Nephron progenitor cell (in vitro differentiated cells): ENCODE results near the gene GRIK4.
A peak's percentile ranks its signal among the peaks of the same experiment; 100 is the strongest.
"Not testable (repeated sequence)": the region's sequence is repeated elsewhere in the genome, so short reads cannot be mapped to it uniquely, and the experiment has no call there.

Experiments
- DNase-seq: peaks from one replicate; pipeline ENCODE4 v3.0.0; 2021
- H3K27ac Mint-ChIP-seq: 2 replicates; pipeline ENCODE4 v1.8.0; 2021; ENCODE audit warnings: mild to moderate bottlenecking, moderate library complexity, mixed read lengths
- H3K27me3 Mint-ChIP-seq: 2 replicates; pipeline ENCODE4 v1.8.0; 2021; ENCODE audit warnings: mild to moderate bottlenecking, low read depth, mixed read lengths; ENCODE audit not compliant: poor library complexity
- H3K36me3 Mint-ChIP-seq: 2 replicates; pipeline ENCODE4 v1.8.0; 2021; ENCODE audit warnings: low read depth, mixed read lengths
- H3K4me1 Mint-ChIP-seq: 2 replicates; pipeline ENCODE4 v1.8.0; 2021; ENCODE audit warnings: mixed read lengths
- H3K4me3 Mint-ChIP-seq: 2 replicates; pipeline ENCODE4 v1.8.0; 2021; ENCODE audit warnings: mild to moderate bottlenecking, moderate library complexity, mixed read lengths
- H3K9me3 Mint-ChIP-seq: 2 replicates; pipeline ENCODE4 v1.8.0; 2021; ENCODE audit warnings: mild to moderate bottlenecking, moderate library complexity, mixed read lengths
- TF ChIP-seq, protein P1 (sequence below): fragments of 200-600 bp; sonication (generic); IDR thresholded peaks from 2 replicates; pipeline ENCODE4 v1.5.0; 2021; ENCODE audit warnings: antibody characterized with exemption

GRIK4 gene

DNA sequence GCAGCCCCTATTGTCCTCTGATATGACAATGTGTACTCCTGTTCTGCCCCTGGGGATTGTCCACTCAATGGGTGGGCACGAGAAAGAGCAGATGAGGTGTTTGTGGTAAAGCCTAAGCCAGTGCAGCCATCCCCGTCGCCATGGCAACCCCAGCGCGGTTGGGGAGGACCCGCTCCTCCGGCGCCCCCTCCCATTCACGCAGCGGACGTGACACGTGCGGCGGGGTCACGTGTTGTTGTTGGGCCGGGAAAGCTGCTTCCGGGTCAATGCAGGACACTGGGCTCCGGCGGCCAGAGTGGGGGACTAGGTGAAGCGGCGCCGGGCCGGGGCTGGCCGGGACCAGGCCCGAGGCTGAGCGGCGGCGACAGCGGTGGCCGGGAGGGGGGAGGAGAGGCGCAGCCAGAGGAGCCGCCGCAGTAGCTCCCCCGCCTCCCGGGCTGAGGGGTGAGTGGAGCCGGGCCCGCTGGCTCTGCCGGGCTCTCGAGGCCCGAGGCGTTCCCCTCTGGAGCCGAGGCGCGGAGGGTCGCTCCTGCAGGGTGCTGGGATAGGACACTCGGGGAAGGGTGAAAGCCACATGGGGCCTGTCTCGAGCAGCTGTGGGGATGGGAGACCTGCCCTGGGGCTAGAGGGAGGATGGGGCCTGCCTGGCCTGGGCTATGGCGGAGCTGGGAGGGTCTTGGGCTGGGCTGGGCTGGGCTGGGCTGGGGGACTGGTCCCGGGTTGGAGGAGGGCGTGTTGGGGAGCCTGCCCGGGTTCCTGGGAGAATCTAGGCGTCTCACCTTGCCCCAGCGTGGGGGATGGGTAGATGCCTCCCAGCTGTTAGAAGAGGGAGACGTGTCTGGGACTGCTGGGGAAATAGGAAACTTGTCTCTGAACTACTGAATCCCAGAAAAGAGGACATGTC lies 512.6 kb downstream of the GRIK4 start, which contains the start of gene TBCEL:
Gene TBCEL, plus strand, starts transcription at position 255 of the 904 bp plus-strand sequence. CDS start 21,589 bp downstream, outside the sequence.
- H3K4me3 Mint-ChIP-seq: peak within 1 kb of the TSS; percentile 90
- peaks cover 4% of the 10 kb centered on the region for H3K27me3 Mint-ChIP-seq
- H3K4me1 Mint-ChIP-seq: peaks cover 26% of the 10 kb centered on the region
- peak; percentile 96 for DNase-seq
- H3K36me3 Mint-ChIP-seq: no peaks in the 10 kb centered on the region
- H3K27ac Mint-ChIP-seq: peak within 1 kb of the TSS; percentile 63
- H3K9me3 Mint-ChIP-seq: peaks cover 3% of the 10 kb centered on the region
- TF ChIP-seq, protein P1, sequence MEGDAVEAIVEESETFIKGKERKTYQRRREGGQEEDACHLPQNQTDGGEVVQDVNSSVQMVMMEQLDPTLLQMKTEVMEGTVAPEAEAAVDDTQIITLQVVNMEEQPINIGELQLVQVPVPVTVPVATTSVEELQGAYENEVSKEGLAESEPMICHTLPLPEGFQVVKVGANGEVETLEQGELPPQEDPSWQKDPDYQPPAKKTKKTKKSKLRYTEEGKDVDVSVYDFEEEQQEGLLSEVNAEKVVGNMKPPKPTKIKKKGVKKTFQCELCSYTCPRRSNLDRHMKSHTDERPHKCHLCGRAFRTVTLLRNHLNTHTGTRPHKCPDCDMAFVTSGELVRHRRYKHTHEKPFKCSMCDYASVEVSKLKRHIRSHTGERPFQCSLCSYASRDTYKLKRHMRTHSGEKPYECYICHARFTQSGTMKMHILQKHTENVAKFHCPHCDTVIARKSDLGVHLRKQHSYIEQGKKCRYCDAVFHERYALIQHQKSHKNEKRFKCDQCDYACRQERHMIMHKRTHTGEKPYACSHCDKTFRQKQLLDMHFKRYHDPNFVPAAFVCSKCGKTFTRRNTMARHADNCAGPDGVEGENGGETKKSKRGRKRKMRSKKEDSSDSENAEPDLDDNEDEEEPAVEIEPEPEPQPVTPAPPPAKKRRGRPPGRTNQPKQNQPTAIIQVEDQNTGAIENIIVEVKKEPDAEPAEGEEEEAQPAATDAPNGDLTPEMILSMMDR: no peak

DNA sequence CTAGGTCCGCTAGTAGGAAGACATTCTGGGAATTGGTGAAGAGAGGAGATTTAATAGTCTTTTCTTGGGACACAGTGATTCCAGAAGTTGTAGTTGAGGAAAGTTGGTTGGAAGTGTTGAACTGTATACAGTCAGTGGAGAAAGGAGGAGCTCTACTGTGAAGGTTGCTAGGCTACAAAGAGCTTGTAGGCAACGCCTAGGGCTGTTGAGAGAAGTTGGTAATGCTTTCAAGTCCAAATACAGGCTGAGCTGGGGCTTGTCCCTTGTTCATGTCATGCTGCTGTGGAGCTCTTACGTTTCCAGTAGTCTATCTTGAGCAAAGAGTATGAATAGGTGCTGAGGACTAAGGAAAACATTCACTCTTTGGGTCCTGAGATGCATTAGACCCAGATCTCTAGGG lies 513.4 kb downstream of the GRIK4 start:
- no peaks in the 10 kb centered on the region for H3K36me3 Mint-ChIP-seq
- peak overlapping the region; percentile 90 for H3K4me3 Mint-ChIP-seq
- H3K4me1 Mint-ChIP-seq: peaks cover 26% of the 10 kb centered on the region
- H3K27me3 Mint-ChIP-seq: no peaks in the 10 kb centered on the region
- TF ChIP-seq, protein P1: no peak
- DNase-seq: no peak
- peak overlapping the region; percentile 63 for H3K27ac Mint-ChIP-seq
- H3K9me3 Mint-ChIP-seq: peaks cover 3% of the 10 kb centered on the region

- Mint-ChIP-seq H3K4me3 (no peak overlapping the region), H3K36me3 (no peaks in the 10 kb centered on the region), H3K4me1 (peaks cover 17% of the 10 kb centered on the region), H3K27ac (peak overlapping the region; percentile 0), H3K27me3 (no peaks in the 10 kb centered on the region), H3K9me3 (no peaks in the 10 kb centered on the region)
- DNase-seq: no peak
- TF ChIP-seq, protein P1: no peak
Observed at GRCh38 chr11:121029153-121029552, 517.6 kb downstream of the GRIK4 start.

DNA sequence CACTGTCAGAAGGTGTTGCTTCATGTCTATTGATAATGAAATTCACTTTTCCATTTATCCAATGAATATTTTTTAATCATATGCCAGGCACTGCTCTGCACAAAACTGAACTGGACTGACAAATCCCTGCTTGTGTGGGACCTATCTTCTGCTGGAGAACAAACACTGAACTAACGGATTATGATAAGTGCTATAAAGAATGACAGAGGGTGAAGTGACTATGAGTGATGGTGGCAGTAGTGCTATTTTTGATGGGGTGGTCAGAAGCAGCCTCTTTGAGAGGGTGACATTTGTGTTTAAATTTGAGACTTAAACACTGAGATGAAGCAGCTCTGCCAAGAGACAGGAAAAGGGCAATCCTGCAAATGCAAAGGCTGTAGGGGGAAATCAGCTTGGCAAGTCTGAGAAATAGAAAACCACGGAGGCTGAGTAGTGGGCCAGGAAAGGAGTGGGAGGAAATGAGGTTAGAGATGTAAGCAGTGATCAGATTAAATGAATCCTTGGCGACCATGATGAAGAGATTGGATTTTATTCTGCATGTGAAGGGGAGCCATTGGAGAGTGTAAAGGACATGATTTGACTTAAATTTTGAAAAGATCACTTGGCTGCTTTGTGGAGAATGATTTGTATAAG lies 518.4 kb downstream of the GRIK4 start:
- DNase-seq: no peak
- Mint-ChIP-seq H3K4me1 (peaks cover 10% of the 10 kb centered on the region), H3K4me3 (no peak overlapping the region), H3K36me3 (no peaks in the 10 kb centered on the region), H3K9me3 (no peaks in the 10 kb centered on the region), H3K27ac (peak overlapping the region; percentile 50), H3K27me3 (no peaks in the 10 kb centered on the region)
- TF ChIP-seq, protein P1: no peak

GRCh38 chr11:121031167-121031566 lies 519.6 kb downstream of the GRIK4 start:
- Mint-ChIP-seq H3K4me1 (peaks cover 7% of the 10 kb centered on the region), H3K27ac (no peak overlapping the region), H3K4me3 (no peak overlapping the region), H3K27me3 (no peaks in the 10 kb centered on the region), H3K36me3 (no peaks in the 10 kb centered on the region), H3K9me3 (no peaks in the 10 kb centered on the region)
- DNase-seq: no peak
- TF ChIP-seq, protein P1: no peak

GRCh38 chr11:121031648-121032047 lies 520.1 kb downstream of the GRIK4 start:
- H3K9me3 Mint-ChIP-seq, DNase-seq, H3K27ac Mint-ChIP-seq, H3K27me3 Mint-ChIP-seq, H3K36me3 Mint-ChIP-seq, H3K4me1 Mint-ChIP-seq, H3K4me3 Mint-ChIP-seq: not testable (repeated sequence)
